CD4-positive, alpha-beta T cell treated with Interleukin-4 for 4 hours (primary cell): ENCODE data around the gene PSRC1.

Experiments used
- DNase-seq: peaks from one replicate; pipeline ENCODE4 v3.0.0-alpha.2; 2020

Gene PSRC1

GRCh38 chr1:109243221-109243620, 39.7 kb downstream of the PSRC1 start:
- no peak for DNase-seq

DNA sequence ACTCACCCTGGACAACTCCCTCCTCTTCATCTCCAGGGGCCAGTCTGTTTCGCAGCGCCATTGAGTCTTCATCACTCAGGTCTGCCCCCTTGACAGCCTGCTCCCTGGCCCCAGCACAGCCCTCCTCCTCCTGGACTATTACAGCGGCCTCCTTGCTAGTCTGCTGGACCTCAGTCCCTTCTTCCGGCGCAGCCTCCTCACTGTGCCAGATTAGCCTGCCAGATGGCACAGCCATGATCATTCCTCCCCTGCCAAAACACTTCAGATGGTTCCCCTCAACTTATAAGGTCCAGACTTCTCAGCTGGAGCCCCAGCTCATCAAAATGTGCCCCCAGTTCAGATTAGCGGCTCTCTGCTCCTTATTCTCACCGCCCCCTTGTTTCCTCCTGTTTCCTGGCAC, 40.6 kb downstream of the PSRC1 start:
- DNase-seq, result no peak

DNA sequence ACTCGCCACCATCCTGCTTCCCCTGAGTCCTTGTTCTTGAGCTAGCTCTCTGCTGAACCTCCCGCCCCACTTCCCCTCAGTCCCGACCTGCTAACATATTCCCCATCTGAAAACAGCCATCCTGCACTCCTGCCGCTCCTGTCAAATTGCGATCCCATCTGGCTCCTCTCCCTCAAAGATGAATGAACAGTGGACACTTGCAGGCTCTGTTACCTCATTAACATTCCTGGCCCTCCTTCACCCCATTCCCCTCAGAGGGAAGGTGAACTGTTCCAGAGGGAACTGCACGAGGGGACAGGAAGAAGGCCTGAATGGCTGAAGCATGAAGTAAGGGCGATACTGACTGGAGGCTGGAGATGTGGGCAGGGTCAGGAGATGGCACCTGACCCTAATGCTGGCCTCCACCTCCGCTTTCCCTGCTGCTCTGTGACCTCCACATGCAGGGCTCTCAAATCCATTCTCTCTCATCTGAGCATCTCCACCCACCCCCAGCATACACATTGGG, 41.1 kb downstream of the PSRC1 start:
- DNase-seq, result no peak

DNA sequence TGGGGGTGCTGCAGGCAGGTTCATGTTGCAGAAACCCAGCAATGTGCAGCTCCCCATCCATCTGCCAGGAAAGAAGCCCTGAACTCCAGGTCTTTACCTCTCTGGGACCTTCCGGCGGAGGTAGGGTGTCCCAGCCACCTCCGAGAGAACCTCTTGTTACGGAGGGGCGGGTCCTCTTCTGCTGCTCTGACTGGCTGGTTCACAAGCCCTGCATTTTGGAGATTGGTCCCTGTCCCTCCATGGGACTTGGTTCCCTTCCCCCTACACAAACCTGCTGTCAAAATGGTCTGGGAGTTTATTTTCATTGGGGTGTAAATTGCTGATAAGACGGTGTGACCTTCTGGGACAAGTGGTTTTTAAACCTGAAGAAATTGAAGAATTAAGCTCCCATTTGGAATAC, 41.6 kb downstream of the PSRC1 start:
- DNase-seq, result no peak

DNA sequence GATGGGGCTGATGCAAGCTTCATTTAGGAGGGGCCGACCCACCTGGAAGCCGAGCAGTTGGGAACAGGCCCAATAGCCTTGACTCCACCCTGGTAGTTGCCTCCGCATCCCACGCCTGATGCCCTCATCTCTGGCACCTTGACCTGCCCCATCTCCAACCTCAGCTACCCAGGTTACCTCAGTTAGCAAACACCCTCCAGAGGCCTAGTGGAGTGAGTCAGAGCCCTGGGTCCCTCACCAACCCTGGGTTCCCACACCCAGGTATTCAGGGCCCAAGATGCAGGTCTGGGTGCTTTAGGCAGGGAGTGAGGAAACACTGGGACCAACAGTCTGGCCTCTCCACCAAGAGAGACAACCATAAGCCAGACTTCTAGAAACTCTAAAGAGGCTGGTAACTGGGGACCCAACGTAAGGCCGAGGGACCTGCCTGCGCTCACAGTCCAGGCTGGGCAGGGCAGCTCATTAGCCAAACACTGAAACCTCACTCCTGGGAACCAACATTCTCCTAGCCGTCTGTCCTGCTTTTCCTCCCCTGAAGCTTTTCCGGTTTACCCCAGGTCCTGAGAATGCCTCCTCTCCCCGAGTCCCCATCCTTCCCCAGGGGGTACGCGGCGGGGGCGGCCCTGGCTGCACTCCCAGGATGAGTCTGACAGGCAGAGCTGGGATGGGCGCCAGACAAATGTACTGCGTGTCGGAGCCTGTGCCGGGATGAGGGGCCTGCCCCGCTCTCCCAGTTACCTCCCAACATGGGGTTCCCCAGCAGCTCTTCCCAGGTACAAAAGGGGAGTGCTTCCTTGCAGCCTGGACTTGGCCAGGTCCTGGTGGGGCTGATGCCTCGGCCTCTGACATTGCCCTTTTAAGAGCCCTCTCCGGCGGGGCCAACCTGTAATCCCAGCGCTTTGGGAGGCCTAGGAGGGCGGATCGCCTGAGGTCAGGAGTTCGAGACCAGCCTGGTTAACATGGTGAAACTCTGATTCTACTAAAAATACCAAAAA, 42.5 kb downstream of the PSRC1 start:
- DNase-seq, result peak; percentile 5

DNA sequence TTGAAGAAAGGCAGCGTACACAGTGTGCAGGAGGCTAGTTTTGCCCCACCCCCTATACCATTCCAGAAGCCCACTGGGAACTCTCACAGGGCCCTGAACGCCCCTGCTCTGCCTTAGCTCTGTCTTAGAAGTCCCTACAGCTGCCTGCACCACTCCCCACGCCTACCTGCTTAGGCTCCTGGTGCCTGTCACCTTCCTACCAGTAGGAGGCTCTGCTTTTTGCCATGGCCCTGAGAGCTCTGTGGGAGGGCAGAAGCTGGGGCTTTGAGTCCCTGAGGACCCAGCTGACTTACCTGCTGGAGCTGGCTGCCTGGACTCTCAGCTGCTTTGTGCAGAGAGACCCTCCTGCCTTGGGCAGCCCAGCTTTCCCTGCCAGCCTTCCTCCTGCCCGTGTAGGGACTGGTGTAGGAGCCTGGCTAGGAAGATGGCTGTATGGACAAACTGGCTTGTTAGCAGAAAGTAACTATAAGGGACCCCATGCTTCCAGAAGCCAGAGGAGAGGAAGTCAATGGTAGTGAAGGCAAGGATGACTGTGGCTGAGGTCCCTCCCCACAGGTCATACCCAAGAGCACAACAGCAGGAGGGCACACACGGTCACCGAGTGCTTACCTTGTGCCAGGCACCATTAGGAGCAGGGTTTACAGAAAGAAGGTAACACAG, 43.4 kb downstream of the PSRC1 start:
- peak; percentile 21 for DNase-seq

GRCh38 chr1:109239047-109239408, 43.9 kb downstream of the PSRC1 start:
- DNase-seq, result no peak

GRCh38 chr1:109238382-109238781, 44.6 kb downstream of the PSRC1 start:
- no peak for DNase-seq

GRCh38 chr1:109237512-109237911, 45.4 kb downstream of the PSRC1 start:
- DNase-seq, result no peak

GRCh38 chr1:109235137-109235536, 47.8 kb downstream of the PSRC1 start:
- DNase-seq, result no peak

DNA sequence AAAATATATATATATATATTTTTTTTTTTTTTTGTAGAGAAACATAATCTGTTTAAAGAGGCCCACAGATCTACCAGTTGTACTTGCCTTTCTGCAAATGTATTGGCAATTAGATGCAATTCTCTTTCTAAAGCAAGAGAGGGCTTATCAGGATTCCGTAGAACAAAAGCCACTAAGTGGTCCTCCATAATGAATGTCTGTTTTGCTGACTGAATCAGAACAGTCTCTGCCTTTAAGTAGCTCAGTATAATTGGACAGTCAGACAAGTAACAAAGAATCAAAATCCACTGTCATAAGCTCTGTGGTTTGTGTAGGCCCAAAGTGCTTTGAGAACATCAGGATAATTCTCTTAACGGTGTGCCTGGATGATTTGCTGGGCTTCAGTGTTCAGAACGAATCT, 51.9 kb downstream of the PSRC1 start:
- no peak for DNase-seq
